ENCODE measurements around the gene SEC22A. TPM values are rescaled to one million over a fixed set of nuclear protein-coding genes. Genes with fewer than 3 reads are reported as not detected.

Gene SEC22A
- total and polyA plus RNA-seq, 2 of the 8 experiments (the other 6 are each of a cell fraction or from before 2014, with no cell fraction given) = 10.6 to 17.1 TPM

- TF ChIP-seq JUND (IDR thresholded peaks at IDR 0.05; ENCODE audit: low read length) = no peak
- no peak for TF ChIP-seq SIN3A (conservative IDR thresholded peaks at IDR 0.05 in 1 of 2, IDR thresholded peaks at IDR 0.05 in 1 of 2; ENCODE audit: low read depth in 1 of 2, low read length in 2 of 2)
These were observed 21.0 kb upstream of the SEC22A start (continued) for GRCh38 chr3:123180791-123181190.
